Measurements from ENCODE around the gene KCNT2.

DNA sequence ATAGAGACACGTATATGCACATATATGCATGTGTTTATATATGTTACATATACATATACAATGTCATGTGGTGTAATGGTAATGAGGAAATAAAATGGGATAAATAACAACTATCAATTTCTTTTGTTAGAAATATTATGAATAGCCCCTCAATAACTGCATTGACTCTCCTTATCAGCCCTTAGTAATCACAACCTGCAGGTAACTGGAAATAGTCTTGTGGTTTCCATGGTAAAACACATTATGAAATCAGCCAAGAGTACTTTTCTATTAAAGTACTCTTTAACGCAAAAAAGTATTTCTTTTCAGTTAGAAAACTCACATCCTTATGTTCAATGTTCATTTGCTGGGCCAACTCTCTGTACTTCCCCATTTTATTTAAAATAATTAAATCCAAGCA, 105.8 kb downstream of the KCNT2 start:
- TF ChIP-seq, protein P1, sequence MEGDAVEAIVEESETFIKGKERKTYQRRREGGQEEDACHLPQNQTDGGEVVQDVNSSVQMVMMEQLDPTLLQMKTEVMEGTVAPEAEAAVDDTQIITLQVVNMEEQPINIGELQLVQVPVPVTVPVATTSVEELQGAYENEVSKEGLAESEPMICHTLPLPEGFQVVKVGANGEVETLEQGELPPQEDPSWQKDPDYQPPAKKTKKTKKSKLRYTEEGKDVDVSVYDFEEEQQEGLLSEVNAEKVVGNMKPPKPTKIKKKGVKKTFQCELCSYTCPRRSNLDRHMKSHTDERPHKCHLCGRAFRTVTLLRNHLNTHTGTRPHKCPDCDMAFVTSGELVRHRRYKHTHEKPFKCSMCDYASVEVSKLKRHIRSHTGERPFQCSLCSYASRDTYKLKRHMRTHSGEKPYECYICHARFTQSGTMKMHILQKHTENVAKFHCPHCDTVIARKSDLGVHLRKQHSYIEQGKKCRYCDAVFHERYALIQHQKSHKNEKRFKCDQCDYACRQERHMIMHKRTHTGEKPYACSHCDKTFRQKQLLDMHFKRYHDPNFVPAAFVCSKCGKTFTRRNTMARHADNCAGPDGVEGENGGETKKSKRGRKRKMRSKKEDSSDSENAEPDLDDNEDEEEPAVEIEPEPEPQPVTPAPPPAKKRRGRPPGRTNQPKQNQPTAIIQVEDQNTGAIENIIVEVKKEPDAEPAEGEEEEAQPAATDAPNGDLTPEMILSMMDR (IDR thresholded peaks at IDR 0.05 in 2 of 3, conservative IDR thresholded peaks at IDR 0.05 in 1 of 3; ENCODE audit: borderline replicate concordance in 1 of 3, insufficient read depth in 1 of 3, low read depth in 2 of 3, low read length in 2 of 3), result no peak
- TF ChIP-seq RAD21 (IDR thresholded peaks at IDR 0.05; ENCODE audit: low read depth) (no peak), SP1 (IDR thresholded peaks at IDR 0.05; ENCODE audit: low read depth) (no peak), POLR2A (IDR thresholded peaks at IDR 0.05; ENCODE audit: borderline replicate concordance, extremely low read depth, insufficient read depth, insufficient read length) (no peak), JUND (IDR thresholded peaks at IDR 0.05) (no peak), EZH2 (IDR thresholded peaks at IDR 0.05) (no peak), REST (IDR thresholded peaks at IDR 0.05; ENCODE audit: low read depth) (no peak), EZH2phosphoT487 (IDR thresholded peaks at IDR 0.05; ENCODE audit: borderline replicate concordance) (no peak)
- TF ChIP-seq, protein P2, sequence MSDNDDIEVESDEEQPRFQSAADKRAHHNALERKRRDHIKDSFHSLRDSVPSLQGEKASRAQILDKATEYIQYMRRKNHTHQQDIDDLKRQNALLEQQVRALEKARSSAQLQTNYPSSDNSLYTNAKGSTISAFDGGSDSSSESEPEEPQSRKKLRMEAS (IDR thresholded peaks at IDR 0.05), result no peak

Data from HCT116 (cell line).